SK-N-SH (cell line): ENCODE results near the gene NLRC5. TPM values are rescaled to one million over a fixed set of nuclear protein-coding genes. Genes with fewer than 3 reads are reported as not detected.

Experiments
- CTCF ChIA-PET: fragments of 300-600, 350-600 bp; formaldehyde crosslinking; extraction: SDS; loops from one replicate; lab custom pipeline; 2021; lab: Yijun Ruan, JAX
- POLR2A ChIA-PET: fragments of 350-600 bp; sonication (Branson Sonifier 250); formaldehyde crosslinking; extraction: SDS; loops from one replicate; lab custom pipeline; 2020; ENCODE audit warnings: antibody characterized with exemption, inconsistent platforms; lab: Yijun Ruan, JAX
- DNase-seq: peaks from one replicate; pipeline ENCODE4 v3.0.0; 2012
- H2AFZ ChIP-seq: fragments of 200-600 bp; sonication (generic); 2 replicates; pipeline ENCODE4 v1.8.1; 2016; ENCODE audit warnings: antibody characterized with exemption, mild to moderate bottlenecking, low read depth
- H3F3A ChIP-seq: fragments of 200-600 bp; sonication (generic); replicated peaks from 2 replicates; pipeline ENCODE3; 2016; ENCODE audit warnings: antibody characterized with exemption, mild to moderate bottlenecking; ENCODE audit not compliant: insufficient read depth
- H3K27ac ChIP-seq, 2 experiments: fragments of 200-500 bp in 1 of 2; fragments of 200-600 bp in 1 of 2; sonication (Bioruptor generic) in 1 of 2; sonication (generic), shearing (Covaris generic) in 1 of 2; 2 replicates each; pipeline versions ENCODE4 v1.5.1 to v1.6.1; 2014 to 2016; ENCODE audit warnings: low read depth in 2 of 2, inconsistent platforms in 1 of 2, low read length in 1 of 2, mild to moderate bottlenecking in 1 of 2, mixed read lengths in 1 of 2
- H3K27me3 ChIP-seq: fragments of 200-600 bp; sonication (generic), shearing (Covaris generic); 2 replicates; pipeline ENCODE4 v1.6.1; 2016; ENCODE audit warnings: mixed run types; ENCODE audit not compliant: insufficient read depth
- H3K36me3 ChIP-seq, 2 experiments: fragments of 200-500 bp in 1 of 2; fragments of 200-600 bp in 1 of 2; sonication (Bioruptor generic) in 1 of 2; sonication (generic) in 1 of 2; replicated peaks in 1 of 2; 2 replicates each; pipeline versions ENCODE3 to v1.5.1; 2014 to 2016; ENCODE audit warnings: low read length in 1 of 2, mild to moderate bottlenecking in 1 of 2; ENCODE audit not compliant: insufficient read depth in 2 of 2, control insufficient read depth in 1 of 2
- H3K4me1 ChIP-seq, 2 experiments: fragments of 200-500 bp in 1 of 2; fragments of 200-600 bp in 1 of 2; sonication (Bioruptor generic) in 1 of 2; sonication (generic), shearing (Covaris generic) in 1 of 2; 2 replicates each; pipeline versions ENCODE4 v1.5.1 to v1.6.1; 2014 to 2016; ENCODE audit warnings: low read depth in 1 of 2, low read length in 1 of 2, mixed run types in 1 of 2; ENCODE audit not compliant: insufficient read depth in 2 of 2, control insufficient read depth in 1 of 2
- H3K4me2 ChIP-seq: fragments of 200-600 bp; sonication (generic), shearing (Covaris generic); 2 replicates; pipeline ENCODE4 v1.6.1; 2017; ENCODE audit warnings: mixed run types
- H3K4me3 ChIP-seq, 2 experiments: fragments of 200-500 bp in 1 of 2; fragments of 200-600 bp in 1 of 2; sonication (Bioruptor generic) in 1 of 2; sonication (generic), shearing (Covaris generic) in 1 of 2; 2 replicates each; pipeline versions ENCODE4 v1.5.1 to v1.8.1; 2014 to 2016; ENCODE audit warnings: low read depth in 2 of 2, inconsistent platforms in 1 of 2, low read length in 1 of 2, mild to moderate bottlenecking in 1 of 2, mixed read lengths in 1 of 2, moderate library complexity in 1 of 2
- H3K79me2 ChIP-seq: fragments of 200-600 bp; sonication (generic); 2 replicates; pipeline ENCODE4 v1.8.1; 2017; ENCODE audit warnings: mild to moderate bottlenecking; ENCODE audit not compliant: insufficient read depth
- H3K9ac ChIP-seq: fragments of 200-600 bp; sonication (generic); 2 replicates; pipeline ENCODE4 v1.6.1; 2017; ENCODE audit warnings: mixed run types
- H3K9me2 ChIP-seq: fragments of 200-600 bp; sonication (generic); 2 replicates; pipeline ENCODE4 v1.6.1; 2017; ENCODE audit warnings: mixed run types
- H3K9me3 ChIP-seq: fragments of 200-600 bp; sonication (generic); 2 replicates; pipeline ENCODE4 v1.6.1; 2017; ENCODE audit warnings: mixed run types, mild to moderate bottlenecking, moderate library complexity
- H4K20me1 ChIP-seq: fragments of 200-600 bp; sonication (generic); 2 replicates; pipeline ENCODE4 v1.6.1; 2017; ENCODE audit warnings: mild to moderate bottlenecking, mixed run types; ENCODE audit not compliant: insufficient read depth
- CHD2 ChIP-seq: fragments of 150-350 bp; IDR thresholded peaks from 2 replicates; pipeline ENCODE4 v1.6.1; 2018; ENCODE audit warnings: low read length; ENCODE audit not compliant: partially characterized antibody
- ELF1 ChIP-seq: IDR thresholded peaks from 2 replicates; pipeline ENCODE4 v1.4.0; 2012
- EP300 ChIP-seq, 2 experiments: IDR thresholded peaks; 2 replicates each; pipeline versions ENCODE4 v1.4.0 to v1.6.1; 2012; ENCODE audit warnings: borderline replicate concordance in 1 of 2, low read depth in 1 of 2, low read length in 1 of 2
- EZH2phosphoT487 ChIP-seq: fragments of 200-600 bp; sonication (generic); IDR thresholded peaks from 2 replicates; pipeline ENCODE4 v1.6.1; 2017; ENCODE audit warnings: low read depth, mixed run types, mild to moderate bottlenecking, antibody characterized with exemption, moderate library complexity, borderline replicate concordance
- FOSL2 ChIP-seq: IDR thresholded peaks from 2 replicates; pipeline ENCODE4 v1.4.0; 2012; ENCODE audit warnings: low read depth, mild to moderate bottlenecking, moderate library complexity, borderline replicate concordance
- FOXJ3 ChIP-seq: sonication (generic); formaldehyde crosslinking; IDR thresholded peaks from 2 replicates; pipeline ENCODE4 v1.5.1; 2020; ENCODE audit warnings: mild to moderate bottlenecking, missing genetic modification reagents
- FOXM1 ChIP-seq: IDR thresholded peaks from 2 replicates; pipeline ENCODE4 v1.4.0; 2012; ENCODE audit warnings: low read depth, mild to moderate bottlenecking
- GATA2 ChIP-seq: sonication (generic); formaldehyde crosslinking; IDR thresholded peaks from 2 replicates; pipeline ENCODE4 v1.5.0; 2020; ENCODE audit warnings: mild to moderate bottlenecking, missing genetic modification reagents
- JUND ChIP-seq: IDR thresholded peaks from 2 replicates; pipeline ENCODE4 v1.4.0; 2012
- MEF2A ChIP-seq: IDR thresholded peaks from 2 replicates; pipeline ENCODE4 v1.4.0; 2012; ENCODE audit warnings: low read depth, borderline replicate concordance
- MXI1 ChIP-seq: IDR thresholded peaks from 2 replicates; pipeline ENCODE4 v1.6.1; 2012; ENCODE audit warnings: mild to moderate bottlenecking, low read depth, low read length, improper control_type of control experiment
- NFIC ChIP-seq: IDR thresholded peaks from 2 replicates; pipeline ENCODE4 v1.4.0; 2012; ENCODE audit warnings: borderline replicate concordance
- NRF1 ChIP-seq: IDR thresholded peaks from 2 replicates; pipeline ENCODE4 v1.6.1; 2012; ENCODE audit warnings: low read depth, mild to moderate bottlenecking, low read length
- RCOR1 ChIP-seq: fragments of 150-350 bp; IDR thresholded peaks from 2 replicates; pipeline ENCODE4 v1.6.1; 2017; ENCODE audit warnings: antibody characterized with exemption, low read length
- RFX5 ChIP-seq: IDR thresholded peaks from 2 replicates; pipeline ENCODE4 v1.6.1; 2012; ENCODE audit warnings: mild to moderate bottlenecking, improper control_type of control experiment, low read length
- RXRA ChIP-seq: IDR thresholded peaks from 2 replicates; pipeline ENCODE4 v1.4.0; 2012; ENCODE audit warnings: low read depth, mild to moderate bottlenecking, borderline replicate concordance
- SMC3 ChIP-seq: IDR thresholded peaks from 2 replicates; pipeline ENCODE4 v1.6.1; 2012; ENCODE audit warnings: low read depth, low read length, improper control_type of control experiment
- TAF1 ChIP-seq: IDR thresholded peaks from 2 replicates; pipeline ENCODE4 v1.6.1; 2012; ENCODE audit warnings: low read depth, mild to moderate bottlenecking, low read length, moderate library complexity, borderline replicate concordance
- TCF12 ChIP-seq: IDR thresholded peaks from 2 replicates; pipeline ENCODE4 v1.4.0; 2012
- TEAD4 ChIP-seq: IDR thresholded peaks from 2 replicates; pipeline ENCODE4 v1.4.0; 2012; ENCODE audit warnings: mild to moderate bottlenecking, borderline replicate concordance; ENCODE audit not compliant: insufficient read depth
- YY1 ChIP-seq: IDR thresholded peaks from 2 replicates; pipeline ENCODE4 v1.4.0; 2012; ENCODE audit warnings: low read depth, mild to moderate bottlenecking
- WGBS: methylation state at CpG from one replicate; pipeline ENCODE4 v1.1.6; 2017; ENCODE audit warnings: low lambda C conversion rate; 5-methylcytosine and 5-hydroxymethylcytosine counted together
- polyA plus RNA-seq, 3 experiments: library from polyadenylated mRNA; depleted of rRNA; stranded (reverse); fragments of >200 nt; gene quantifications; 2 replicates each; pipeline ENCODE4 v1.2.3, GENCODE V29; 2012
- TF ChIP-seq, protein P1 (sequence below): IDR thresholded peaks from 2 replicates; pipeline ENCODE4 v1.4.0; 2012; ENCODE audit warnings: low read depth, borderline replicate concordance
- TF ChIP-seq, protein P2 (sequence below): fragments of 150-350 bp; IDR thresholded peaks from 2 replicates; pipeline ENCODE4 v1.6.1; 2017; ENCODE audit warnings: antibody characterized with exemption, low read length, low read depth, borderline replicate concordance
- TF ChIP-seq, protein P3 (sequence below): IDR thresholded peaks from 2 replicates; pipeline ENCODE4; 2012
- TF ChIP-seq, protein P4 (sequence below): fragments of 150-350 bp; IDR thresholded peaks from 2 replicates; pipeline ENCODE4 v1.6.1; 2016; ENCODE audit warnings: mild to moderate bottlenecking, low read depth, low read length
- TF ChIP-seq, protein P5 (sequence below): IDR thresholded peaks from 2 replicates; pipeline ENCODE4 v1.4.0; 2012; ENCODE audit warnings: low read depth

The NLRC5 gene
- polyA plus RNA-seq, 1 of the 3 experiments (the other 2 are of a cell fraction) = 6.5 TPM

DNA sequence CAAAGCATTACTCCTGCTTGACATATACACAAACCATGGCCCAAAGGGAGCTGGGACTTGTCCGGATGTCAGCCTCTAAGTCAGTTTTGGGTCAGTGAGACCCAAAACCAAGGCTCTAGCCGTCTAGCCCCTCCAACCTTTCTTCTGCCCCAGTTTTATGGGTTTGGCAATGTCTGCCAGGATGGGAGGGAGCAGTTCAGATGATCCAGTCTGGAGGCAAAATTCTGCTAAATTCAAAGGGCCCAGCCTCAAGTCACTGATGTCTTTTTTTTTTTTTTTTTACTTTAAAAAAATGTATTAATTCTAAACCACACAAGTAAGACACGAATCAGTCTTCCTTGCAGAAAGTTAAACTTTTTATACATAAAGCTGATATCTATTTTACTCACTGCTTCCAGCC is 8.6 kb downstream of the NLRC5 start:
- CTCF ChIA-PET = no interaction called here
- WGBS = 75% methylated on average over 3 of the region's 3 CpGs
- H2AFZ ChIP-seq = no peak overlapping the region

DNA sequence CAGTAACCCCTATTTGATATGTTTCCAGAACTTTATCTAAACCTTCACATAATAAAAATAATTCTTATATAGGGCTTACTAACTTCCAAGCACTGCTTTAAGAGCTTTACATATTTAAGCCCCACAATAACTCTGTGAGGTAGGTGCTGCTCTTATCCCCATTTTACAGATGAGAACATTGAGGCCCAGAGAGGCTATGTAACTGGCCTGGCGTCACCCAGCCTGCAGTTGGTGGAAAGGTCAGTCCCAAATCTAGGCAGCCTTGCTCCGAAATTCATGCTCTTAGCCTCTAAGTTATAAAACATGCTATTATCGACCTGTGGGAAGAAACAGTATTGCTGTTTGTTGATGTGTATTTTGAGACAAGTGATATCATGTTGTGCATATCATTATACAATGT is 9.0 kb downstream of the NLRC5 start:
- no peaks in the 10 kb centered on the region for H3K9me2 ChIP-seq
- no peak overlapping the region for H2AFZ ChIP-seq
- H3K4me1 ChIP-seq = peaks cover 0 to 12% of the 10 kb centered on the region in 2 experiments; a peak in 2 of 4 replicates
- no peaks in the 10 kb centered on the region for H3K9me3 ChIP-seq
- no peak overlapping the region for H3K27ac ChIP-seq
- H3K9ac ChIP-seq = no peak overlapping the region
- H3K4me2 ChIP-seq = no peak overlapping the region
- no peaks in the 10 kb centered on the region for H3K27me3 ChIP-seq
- WGBS = 89% methylated on average over 3 of the region's 3 CpGs
- ChIA-PET POLR2A (no interaction called here), CTCF (no interaction called here)
- no peak overlapping the region for H3K4me3 ChIP-seq
- no peaks in the 10 kb centered on the region for H4K20me1 ChIP-seq
- H3K36me3 ChIP-seq = no peaks in the 10 kb centered on the region
- no peak for DNase-seq
- H3F3A ChIP-seq = peaks cover 4% of the 10 kb centered on the region
- H3K79me2 ChIP-seq = no peaks in the 10 kb centered on the region
- TF ChIP-seq EP300 (IDR thresholded peaks at IDR 0.05; ENCODE audit: borderline replicate concordance in 1 of 2, low read depth in 1 of 2, low read length in 1 of 2) = no peak
- no peak for TF ChIP-seq FOXJ3 (CRISPR knock-in tag)
- TF ChIP-seq, protein P1, sequence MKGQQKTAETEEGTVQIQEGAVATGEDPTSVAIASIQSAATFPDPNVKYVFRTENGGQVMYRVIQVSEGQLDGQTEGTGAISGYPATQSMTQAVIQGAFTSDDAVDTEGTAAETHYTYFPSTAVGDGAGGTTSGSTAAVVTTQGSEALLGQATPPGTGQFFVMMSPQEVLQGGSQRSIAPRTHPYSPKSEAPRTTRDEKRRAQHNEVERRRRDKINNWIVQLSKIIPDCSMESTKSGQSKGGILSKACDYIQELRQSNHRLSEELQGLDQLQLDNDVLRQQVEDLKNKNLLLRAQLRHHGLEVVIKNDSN = no peak
- no peak for TF ChIP-seq CHD2
- TF ChIP-seq RFX5 = no peak
- no peak for TF ChIP-seq NRF1
- no peak for TF ChIP-seq GATA2 (CRISPR knock-in tag)
- no peak for TF ChIP-seq TAF1
- TF ChIP-seq, protein P2, sequence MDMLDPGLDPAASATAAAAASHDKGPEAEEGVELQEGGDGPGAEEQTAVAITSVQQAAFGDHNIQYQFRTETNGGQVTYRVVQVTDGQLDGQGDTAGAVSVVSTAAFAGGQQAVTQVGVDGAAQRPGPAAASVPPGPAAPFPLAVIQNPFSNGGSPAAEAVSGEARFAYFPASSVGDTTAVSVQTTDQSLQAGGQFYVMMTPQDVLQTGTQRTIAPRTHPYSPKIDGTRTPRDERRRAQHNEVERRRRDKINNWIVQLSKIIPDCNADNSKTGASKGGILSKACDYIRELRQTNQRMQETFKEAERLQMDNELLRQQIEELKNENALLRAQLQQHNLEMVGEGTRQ = no peak
- TF ChIP-seq YY1 = no peak
- TF ChIP-seq SMC3 = no peak
- TF ChIP-seq ELF1 = no peak
- TF ChIP-seq, protein P3, sequence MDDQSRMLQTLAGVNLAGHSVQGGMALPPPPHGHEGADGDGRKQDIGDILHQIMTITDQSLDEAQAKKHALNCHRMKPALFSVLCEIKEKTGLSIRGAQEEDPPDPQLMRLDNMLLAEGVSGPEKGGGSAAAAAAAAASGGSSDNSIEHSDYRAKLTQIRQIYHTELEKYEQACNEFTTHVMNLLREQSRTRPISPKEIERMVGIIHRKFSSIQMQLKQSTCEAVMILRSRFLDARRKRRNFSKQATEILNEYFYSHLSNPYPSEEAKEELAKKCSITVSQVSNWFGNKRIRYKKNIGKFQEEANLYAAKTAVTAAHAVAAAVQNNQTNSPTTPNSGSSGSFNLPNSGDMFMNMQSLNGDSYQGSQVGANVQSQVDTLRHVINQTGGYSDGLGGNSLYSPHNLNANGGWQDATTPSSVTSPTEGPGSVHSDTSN = no peak
- no peak for TF ChIP-seq NFIC
- no peak for TF ChIP-seq MXI1
- no peak for TF ChIP-seq MEF2A
- TF ChIP-seq, protein P4, sequence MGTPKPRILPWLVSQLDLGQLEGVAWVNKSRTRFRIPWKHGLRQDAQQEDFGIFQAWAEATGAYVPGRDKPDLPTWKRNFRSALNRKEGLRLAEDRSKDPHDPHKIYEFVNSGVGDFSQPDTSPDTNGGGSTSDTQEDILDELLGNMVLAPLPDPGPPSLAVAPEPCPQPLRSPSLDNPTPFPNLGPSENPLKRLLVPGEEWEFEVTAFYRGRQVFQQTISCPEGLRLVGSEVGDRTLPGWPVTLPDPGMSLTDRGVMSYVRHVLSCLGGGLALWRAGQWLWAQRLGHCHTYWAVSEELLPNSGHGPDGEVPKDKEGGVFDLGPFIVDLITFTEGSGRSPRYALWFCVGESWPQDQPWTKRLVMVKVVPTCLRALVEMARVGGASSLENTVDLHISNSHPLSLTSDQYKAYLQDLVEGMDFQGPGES = no peak
- TF ChIP-seq JUND = no peak

More for the DNA sequence above, 8.6 kb downstream of the NLRC5 start:
- Histone ChIP-seq H3K4me1 (peaks cover 0 to 12% of the 10 kb centered on the region in 2 experiments; a peak in 2 of 4 replicates), H3K79me2 (no peaks in the 10 kb centered on the region), H3K9me2 (no peaks in the 10 kb centered on the region), H3K9me3 (no peaks in the 10 kb centered on the region), H3F3A (peaks cover 4% of the 10 kb centered on the region), H4K20me1 (no peaks in the 10 kb centered on the region), H3K36me3 (no peaks in the 10 kb centered on the region)
- no peak for DNase-seq
- TF ChIP-seq, protein P2 = no peak
- no peak for TF ChIP-seq FOSL2
- TF ChIP-seq YY1 = no peak
- TF ChIP-seq, protein P5, sequence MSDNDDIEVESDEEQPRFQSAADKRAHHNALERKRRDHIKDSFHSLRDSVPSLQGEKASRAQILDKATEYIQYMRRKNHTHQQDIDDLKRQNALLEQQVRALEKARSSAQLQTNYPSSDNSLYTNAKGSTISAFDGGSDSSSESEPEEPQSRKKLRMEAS = no peak
- TF ChIP-seq NRF1 = no peak
- no peak for TF ChIP-seq RCOR1
- no peak for TF ChIP-seq TCF12
- no peak for TF ChIP-seq FOXJ3 (CRISPR knock-in tag)
- TF ChIP-seq NFIC = no peak
- TF ChIP-seq SMC3 = no peak
- no peak for TF ChIP-seq MXI1
- no peak for TF ChIP-seq FOXM1
- no peak for TF ChIP-seq TEAD4
- TF ChIP-seq CHD2 = no peak
- TF ChIP-seq EZH2phosphoT487 = no peak
- TF ChIP-seq RXRA = no peak
- TF ChIP-seq, all 33 proteins: peak for 0
- POLR2A ChIA-PET = no interaction called here
- Histone ChIP-seq H3K27me3 (no peaks in the 10 kb centered on the region), H3K4me2 (no peak overlapping the region), H3K9ac (no peak overlapping the region), H3K4me3 (no peak overlapping the region), H3K27ac (no peak overlapping the region)
